SK-N-MC (cell line): ENCODE data around the gene PSMB2.

Source experiments
- DNase-seq: peaks from one replicate; pipeline ENCODE4 v3.0.0-alpha.2; 2011; ENCODE audit warnings: low read depth, low spot score
- H3K27ac ChIP-seq: fragments of 200-600 bp; sonication (generic); 2 replicates; pipeline ENCODE4 v1.5.1; 2016; ENCODE audit warnings: mixed run types
- H3K36me3 ChIP-seq: fragments of 200-600 bp; sonication (generic); 2 replicates; pipeline ENCODE4 v1.6.1; 2017; ENCODE audit warnings: antibody characterized with exemption, low read length, mixed read lengths; ENCODE audit not compliant: insufficient read depth
- H3K4me3 ChIP-seq: fragments of 200-600 bp; sonication (generic); 2 replicates; pipeline ENCODE4 v1.5.1; 2016
- H3K9ac ChIP-seq: fragments of 200-600 bp; sonication (generic); 2 replicates; pipeline ENCODE4 v1.8.0; 2017; ENCODE audit warnings: mixed run types, mixed read lengths; ENCODE audit not compliant: insufficient read length
- H3K9me3 ChIP-seq: fragments of 200-600 bp; sonication (generic); 2 replicates; pipeline ENCODE4 v1.6.1; 2017; ENCODE audit warnings: low read depth, mild to moderate bottlenecking, antibody characterized with exemption, low read length, moderate library complexity, mixed read lengths
- EZH2 ChIP-seq: fragments of 200-600 bp; sonication (generic); IDR thresholded peaks from one replicate; pipeline ENCODE4 v1.6.1; 2017; ENCODE audit warnings: antibody characterized with exemption
- FOXP2 ChIP-seq: optimal IDR thresholded peaks from 2 replicates; pipeline ENCODE3; 2011; ENCODE audit warnings: mild to moderate bottlenecking, moderate library complexity; ENCODE audit not compliant: insufficient read depth; ENCODE audit errors: extremely low read length, control extremely low read depth
- POLR2AphosphoS5 ChIP-seq: IDR thresholded peaks from 2 replicates; pipeline ENCODE4 v1.6.1; 2012; ENCODE audit warnings: mild to moderate bottlenecking, low read depth, low read length, borderline replicate concordance

Gene PSMB2

GRCh38 chr1:35567947-35568558 lies 73.3 kb downstream of the PSMB2 start:
- no peak for DNase-seq
- Histone ChIP-seq H3K36me3 (no peaks in the 10 kb centered on the region), H3K27ac (no peak overlapping the region), H3K9ac (no peak overlapping the region), H3K4me3 (no peak overlapping the region), H3K9me3 (no peaks in the 10 kb centered on the region)
- TF ChIP-seq EZH2, result no peak
- TF ChIP-seq FOXP2, result no peak
- TF ChIP-seq POLR2AphosphoS5, result 0 out of 2 replicates have a peak, but pooled peaks have one; percentile 5

- H3K27ac ChIP-seq, result no peak overlapping the region
- DNase-seq, result no peak
- no peak for TF ChIP-seq POLR2AphosphoS5
- no peak for TF ChIP-seq EZH2
Measured at GRCh38 chr1:35565742-35566133, 75.6 kb downstream of the PSMB2 start.

GRCh38 chr1:35564884-35565741 lies 76.2 kb downstream of the PSMB2 start:
- Histone ChIP-seq H3K4me3 (no peak overlapping the region), H3K27ac (no peak overlapping the region), H3K9me3 (no peaks in the 10 kb centered on the region), H3K9ac (no peak overlapping the region), H3K36me3 (no peaks in the 10 kb centered on the region; the same call in 1 of the 2 replicates)
- TF ChIP-seq POLR2AphosphoS5, result no peak
- TF ChIP-seq FOXP2, result no peak
- TF ChIP-seq EZH2, result no peak
- no peak for DNase-seq

More at GRCh38 chr1:35565742-35566133, 75.6 kb downstream of the PSMB2 start:
- Histone ChIP-seq H3K9ac (no peak overlapping the region), H3K36me3 (no peaks in the 10 kb centered on the region; the same call in 1 of the 2 replicates), H3K4me3 (no peak overlapping the region), H3K9me3 (no peaks in the 10 kb centered on the region)

- no peaks in the 10 kb centered on the region; the same call in 1 of the 2 replicates for H3K36me3 ChIP-seq
- TF ChIP-seq EZH2, result no peak
- no peak for TF ChIP-seq FOXP2
- no peak for TF ChIP-seq POLR2AphosphoS5
- H3K4me3 ChIP-seq, result no peak overlapping the region
- DNase-seq, result peak; percentile 35
- no peak overlapping the region for H3K9ac ChIP-seq
- no peaks in the 10 kb centered on the region for H3K9me3 ChIP-seq
- H3K27ac ChIP-seq, result no peak overlapping the region
Measured at GRCh38 chr1:35564037-35564883, 77.1 kb downstream of the PSMB2 start.

GRCh38 chr1:35563166-35563565 lies 78.2 kb downstream of the PSMB2 start:
- H3K9me3 ChIP-seq, result no peaks in the 10 kb centered on the region
- H3K36me3 ChIP-seq, result no peaks in the 10 kb centered on the region; the same call in 1 of the 2 replicates
- no peak overlapping the region for H3K9ac ChIP-seq
- TF ChIP-seq EZH2 (no peak), POLR2AphosphoS5 (no peak; the same call in 1 of the 2 replicates), FOXP2 (no peak)
- no peak overlapping the region for H3K4me3 ChIP-seq
- no peak overlapping the region for H3K27ac ChIP-seq
- no peak for DNase-seq

- H3K9ac ChIP-seq, result no peak overlapping the region
- H3K36me3 ChIP-seq, result no peaks in the 10 kb centered on the region; the same call in 1 of the 2 replicates
Measured at GRCh38 chr1:35561972-35562680, 79.2 kb downstream of the PSMB2 start.

GRCh38 chr1:35561297-35561971 lies 79.9 kb downstream of the PSMB2 start:
- Histone ChIP-seq H3K9ac (no peak overlapping the region), H3K27ac (no peak overlapping the region), H3K9me3 (no peaks in the 10 kb centered on the region), H3K4me3 (no peak overlapping the region), H3K36me3 (no peaks in the 10 kb centered on the region; the same call in 1 of the 2 replicates)
- TF ChIP-seq FOXP2 (no peak), POLR2AphosphoS5 (no peak)
- DNase-seq, result no peak

More at GRCh38 chr1:35561972-35562680, 79.2 kb downstream of the PSMB2 start:
- no peak for DNase-seq
- TF ChIP-seq POLR2AphosphoS5, result no peak
- no peak for TF ChIP-seq FOXP2
- TF ChIP-seq EZH2, result no peak
- Histone ChIP-seq H3K4me3 (no peak overlapping the region), H3K9me3 (no peaks in the 10 kb centered on the region), H3K27ac (no peak overlapping the region)
